ENCODE measurements around the gene GPR148.
"Not testable (repeated sequence)": the region's sequence is repeated elsewhere in the genome, so short reads cannot be mapped to it uniquely, and the experiment has no call there.

Gene GPR148, protein sequence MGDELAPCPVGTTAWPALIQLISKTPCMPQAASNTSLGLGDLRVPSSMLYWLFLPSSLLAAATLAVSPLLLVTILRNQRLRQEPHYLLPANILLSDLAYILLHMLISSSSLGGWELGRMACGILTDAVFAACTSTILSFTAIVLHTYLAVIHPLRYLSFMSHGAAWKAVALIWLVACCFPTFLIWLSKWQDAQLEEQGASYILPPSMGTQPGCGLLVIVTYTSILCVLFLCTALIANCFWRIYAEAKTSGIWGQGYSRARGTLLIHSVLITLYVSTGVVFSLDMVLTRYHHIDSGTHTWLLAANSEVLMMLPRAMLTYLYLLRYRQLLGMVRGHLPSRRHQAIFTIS

DNA sequence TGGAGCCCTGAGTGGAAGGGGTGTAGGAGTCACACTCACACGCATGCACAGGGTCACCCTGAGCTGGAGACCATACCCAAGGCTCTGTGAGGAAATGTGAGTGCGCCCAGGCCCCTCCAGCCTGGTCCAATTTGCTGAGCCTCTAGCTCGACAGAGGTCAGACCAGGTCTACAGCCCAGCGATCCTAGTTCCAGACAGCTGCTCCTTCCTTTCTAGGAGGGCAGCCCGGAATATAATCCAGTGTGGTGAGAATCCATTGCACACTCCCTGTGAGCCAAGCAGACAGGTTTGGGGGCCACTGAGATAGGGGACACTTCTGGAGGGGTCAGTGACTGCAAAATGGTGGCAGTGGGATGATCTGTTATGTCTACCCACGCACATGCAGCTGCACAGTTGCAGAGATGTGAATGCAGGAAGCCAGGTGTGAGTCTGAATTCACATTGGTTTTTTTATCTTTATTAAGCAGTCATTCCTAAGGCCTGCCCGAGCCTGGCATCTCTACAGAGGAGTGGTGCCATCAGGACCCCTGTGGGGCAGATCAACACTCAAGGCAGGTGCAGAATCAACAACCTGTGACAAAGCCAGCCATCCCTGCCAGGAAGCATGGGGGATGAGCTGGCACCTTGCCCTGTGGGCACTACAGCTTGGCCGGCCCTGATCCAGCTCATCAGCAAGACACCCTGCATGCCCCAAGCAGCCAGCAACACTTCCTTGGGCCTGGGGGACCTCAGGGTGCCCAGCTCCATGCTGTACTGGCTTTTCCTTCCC is at the start of gene GPR148:
GPR148 (plus strand) TSS at position 522 of the 768 bp plus-strand sequence; CDS start at position 604, 82 bp downstream.
- no peak for FAIRE-seq

DNA sequence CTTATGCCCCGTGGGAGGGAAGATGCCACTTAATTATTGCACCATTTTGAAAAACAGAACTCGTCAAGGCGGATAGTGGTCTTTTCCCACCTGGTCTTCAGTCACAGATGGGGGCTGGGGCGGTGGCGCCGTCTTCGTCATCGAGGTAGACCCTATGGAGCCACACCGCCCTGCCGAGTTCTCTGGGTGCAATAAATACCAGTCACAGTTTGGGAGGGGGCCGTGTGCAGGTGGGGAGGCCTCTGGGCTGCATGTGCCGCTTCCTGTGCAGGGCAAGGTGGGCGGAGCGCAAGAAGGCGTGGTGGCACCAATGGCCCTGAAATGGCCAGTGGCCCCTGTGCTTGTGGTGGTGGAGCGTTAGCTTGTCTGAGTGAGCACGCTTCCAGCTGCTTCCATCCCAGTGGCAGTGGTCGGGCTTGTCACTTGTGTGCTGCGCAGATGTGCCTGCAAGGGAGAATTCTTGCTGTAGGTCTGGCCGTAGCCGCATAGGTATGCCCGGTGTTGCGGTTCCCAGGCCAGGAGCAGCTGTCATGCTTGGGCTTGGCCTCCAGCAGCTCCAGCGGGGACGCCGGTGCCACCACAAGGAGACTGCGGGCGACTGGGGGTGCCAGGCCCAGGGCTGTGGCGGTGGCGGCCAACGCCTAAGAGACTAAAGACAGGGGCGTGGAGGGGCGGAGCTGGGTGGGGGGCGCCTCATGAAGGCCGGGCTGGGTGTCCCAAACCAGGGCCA is 36.7 kb upstream of the GPR148 start:
- FAIRE-seq, result not testable (repeated sequence)

DNA sequence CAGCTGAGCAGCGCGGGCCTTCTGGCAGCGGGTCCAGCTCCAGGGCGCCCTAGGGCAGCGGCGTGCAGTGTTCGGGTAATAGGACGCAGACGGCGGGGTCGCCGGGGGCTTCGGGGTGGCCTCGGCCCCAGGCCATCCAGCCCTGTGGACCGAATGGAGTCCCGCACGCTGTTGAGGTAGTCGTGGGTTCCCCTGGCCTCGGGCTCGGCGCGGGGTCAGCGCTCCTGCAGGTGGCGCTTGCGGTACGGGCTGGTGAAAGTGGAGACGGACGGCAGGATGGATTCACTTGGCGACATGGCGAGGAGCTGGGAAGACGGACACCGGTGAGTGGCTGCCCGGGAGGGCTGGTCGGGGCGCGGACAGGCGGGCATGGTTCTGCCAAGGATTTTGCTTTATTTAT is 35.4 kb upstream of the GPR148 start:
- FAIRE-seq, result not testable (repeated sequence)

DNA sequence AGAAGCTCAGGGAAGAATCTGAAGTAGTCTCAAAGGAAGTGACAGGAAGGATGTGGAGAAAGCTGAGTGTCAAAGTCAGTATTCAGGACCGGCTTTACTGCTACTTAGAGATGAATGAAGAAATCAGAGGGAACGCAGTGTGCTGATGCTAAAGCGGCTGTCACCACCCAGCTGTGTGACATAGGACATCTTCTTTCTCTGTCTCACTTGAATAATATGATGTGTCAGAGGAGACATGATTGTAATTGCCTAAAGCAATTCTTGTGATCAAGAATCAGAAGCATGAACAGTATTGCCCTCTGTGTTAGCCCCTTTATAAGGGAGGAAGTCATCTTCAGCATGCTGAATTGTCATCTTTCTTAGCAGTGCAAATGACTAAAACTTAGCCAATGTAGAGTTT is 25.6 kb upstream of the GPR148 start:
- FAIRE-seq, result not testable (repeated sequence)

DNA sequence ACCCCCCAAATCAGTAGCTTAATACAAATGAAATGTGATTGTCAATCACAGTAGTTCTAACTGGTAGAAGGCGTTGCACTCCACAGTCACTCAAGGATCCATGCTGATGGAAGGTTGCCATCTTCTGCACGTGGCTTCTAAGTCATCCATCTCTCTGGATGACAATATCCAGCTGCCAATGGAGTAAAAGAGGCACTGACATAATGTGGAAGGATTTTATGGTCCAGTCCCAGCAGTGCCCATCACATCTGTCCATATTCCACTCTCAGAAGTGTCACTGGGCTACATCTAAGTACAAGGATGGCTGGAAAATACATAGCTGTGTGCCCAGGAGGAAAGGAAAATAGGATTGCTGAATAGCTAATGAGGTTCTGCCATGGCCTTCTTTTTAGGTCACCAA is 14.1 kb upstream of the GPR148 start:
- FAIRE-seq, result not testable (repeated sequence)

DNA sequence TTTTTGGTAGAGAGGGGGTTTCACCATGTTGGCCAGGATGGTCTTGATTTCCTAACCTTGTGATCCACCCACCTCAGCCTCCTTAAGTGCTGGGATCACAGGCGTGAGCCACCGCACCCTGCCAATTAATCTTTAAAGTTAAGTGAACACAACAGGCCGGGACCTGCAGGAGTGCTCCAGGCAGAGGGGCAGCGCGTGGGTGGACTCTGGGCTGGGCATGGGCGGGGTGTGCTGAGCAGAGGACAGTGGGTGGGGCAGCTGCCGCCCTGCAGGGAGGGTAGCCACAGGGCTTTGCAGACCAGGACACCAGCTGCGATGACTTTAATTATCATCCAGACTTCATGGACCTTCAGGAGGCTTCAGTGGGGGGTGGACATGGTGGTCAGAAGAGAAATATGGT is 8.8 kb upstream of the GPR148 start:
- no peak for FAIRE-seq

DNA sequence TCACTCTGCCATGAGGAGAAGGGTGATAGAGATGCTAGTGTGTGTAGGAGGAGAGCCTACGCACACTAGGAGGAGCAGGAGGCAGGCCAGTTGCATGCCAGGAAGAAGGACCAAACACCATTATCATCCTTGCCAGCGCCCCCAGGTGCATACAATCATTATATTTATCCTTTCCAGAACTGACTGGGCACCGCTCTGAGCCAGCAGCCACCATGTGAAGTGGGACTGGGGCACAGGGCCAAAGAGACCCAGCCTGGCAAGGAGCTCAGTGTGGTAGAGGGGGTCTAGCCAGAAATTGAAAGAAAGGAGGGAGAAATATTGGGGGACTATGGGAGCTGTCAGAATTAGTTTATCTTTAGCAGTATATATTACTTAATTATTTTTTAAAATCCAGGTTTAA is 8.3 kb upstream of the GPR148 start:
- no peak for FAIRE-seq

DNA sequence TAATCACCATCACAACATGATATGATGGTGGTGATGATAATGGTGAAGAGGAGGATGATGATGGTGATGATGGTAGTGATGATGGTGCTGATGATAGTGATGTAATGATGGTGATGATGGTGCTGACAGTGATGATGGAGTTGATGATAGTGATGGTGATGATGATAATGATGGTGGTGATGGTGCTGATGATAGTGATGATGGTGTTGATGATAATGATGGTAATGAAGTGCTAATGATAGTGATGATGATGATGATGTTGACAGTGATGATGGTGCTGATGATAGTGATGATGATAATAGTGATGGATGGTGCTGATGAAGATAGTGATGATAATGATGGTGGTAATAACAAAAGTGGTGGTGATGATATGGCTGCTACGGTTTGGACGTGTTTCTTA is 4.4 kb upstream of the GPR148 start:
- FAIRE-seq, result no peak

DNA sequence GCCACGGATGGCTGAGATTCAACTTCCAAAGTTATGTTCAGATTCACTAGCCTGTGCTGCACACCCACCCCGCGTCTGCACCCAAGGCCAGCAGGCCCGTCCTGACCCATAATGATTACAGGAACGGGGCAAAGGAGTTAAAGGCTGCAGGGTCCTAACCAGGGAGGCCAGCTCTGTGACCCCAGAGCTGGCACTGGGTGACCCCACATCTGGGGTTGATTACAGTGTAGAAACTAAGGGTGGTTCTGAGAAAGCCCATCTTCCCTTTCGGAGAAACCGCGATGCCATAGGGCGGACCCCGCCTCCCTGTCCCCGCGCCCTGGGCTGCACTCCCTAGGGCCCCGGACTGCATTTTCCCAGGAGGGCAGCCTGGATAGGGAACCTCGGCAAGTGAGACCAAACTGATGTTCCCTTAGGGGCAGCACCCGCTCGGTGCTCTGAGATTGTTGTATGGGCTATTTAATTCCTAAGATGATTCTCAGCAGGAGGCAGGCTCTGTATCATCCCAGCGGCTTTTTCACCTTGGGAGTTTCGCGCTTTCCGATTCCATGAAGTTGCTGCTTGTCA is 2.2 kb upstream of the GPR148 start:
- no peak for FAIRE-seq

DNA sequence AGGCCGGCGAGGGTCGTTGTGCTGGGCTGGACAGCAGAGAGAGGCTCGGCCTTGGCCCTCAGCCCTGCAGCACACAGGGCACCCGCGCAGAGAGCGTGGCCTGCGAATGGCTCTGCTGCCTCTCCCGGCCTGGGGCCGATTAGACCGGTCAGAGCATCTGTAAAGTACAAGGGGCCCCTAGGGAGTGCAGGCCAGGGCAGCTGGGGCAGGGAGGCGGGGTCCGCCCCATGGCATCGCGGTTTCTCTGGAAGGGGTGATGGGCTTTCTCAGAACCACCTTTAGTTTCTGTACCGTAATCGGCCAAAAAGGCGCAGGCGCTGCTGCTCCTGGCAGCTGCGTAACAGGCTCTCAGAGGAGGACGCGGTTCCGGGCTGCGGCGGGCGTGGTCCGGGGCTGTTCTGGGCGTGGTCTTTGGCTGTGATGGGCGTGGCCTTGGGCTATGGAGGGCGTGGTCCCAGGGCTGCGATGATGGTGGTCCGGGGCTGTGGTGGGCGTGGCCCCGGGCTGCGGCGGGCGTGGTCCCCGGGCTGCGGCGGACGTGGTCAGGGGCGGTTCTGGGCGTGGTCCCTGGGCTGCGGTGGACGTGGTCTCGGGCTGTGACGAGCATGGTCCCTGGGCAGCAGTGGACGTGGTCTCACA is 1.5 kb upstream of the GPR148 start:
- FAIRE-seq, result no peak

DNA sequence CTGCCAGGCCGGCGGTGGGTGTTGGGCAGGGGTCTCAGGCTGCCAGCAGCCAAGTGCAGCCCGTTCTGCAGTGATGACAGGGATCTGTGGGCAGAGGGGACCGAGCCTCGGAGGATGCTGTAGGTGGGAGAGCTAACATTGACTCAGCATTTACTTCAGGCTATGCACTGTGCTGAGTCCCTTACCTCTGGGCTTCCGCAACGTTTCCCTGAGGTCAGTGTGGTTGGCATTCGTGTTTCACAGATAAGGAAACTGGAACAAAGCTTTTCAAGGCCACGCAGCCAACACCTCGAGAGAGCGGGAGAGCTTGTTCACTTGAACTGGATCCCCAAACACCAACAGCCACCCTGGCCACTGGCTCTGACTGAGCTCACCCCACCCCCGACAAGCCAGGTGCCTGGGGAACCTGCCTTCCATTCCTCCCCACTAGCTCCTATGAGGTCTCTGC is 839 bp upstream of the GPR148 start:
- no peak for FAIRE-seq

DNA sequence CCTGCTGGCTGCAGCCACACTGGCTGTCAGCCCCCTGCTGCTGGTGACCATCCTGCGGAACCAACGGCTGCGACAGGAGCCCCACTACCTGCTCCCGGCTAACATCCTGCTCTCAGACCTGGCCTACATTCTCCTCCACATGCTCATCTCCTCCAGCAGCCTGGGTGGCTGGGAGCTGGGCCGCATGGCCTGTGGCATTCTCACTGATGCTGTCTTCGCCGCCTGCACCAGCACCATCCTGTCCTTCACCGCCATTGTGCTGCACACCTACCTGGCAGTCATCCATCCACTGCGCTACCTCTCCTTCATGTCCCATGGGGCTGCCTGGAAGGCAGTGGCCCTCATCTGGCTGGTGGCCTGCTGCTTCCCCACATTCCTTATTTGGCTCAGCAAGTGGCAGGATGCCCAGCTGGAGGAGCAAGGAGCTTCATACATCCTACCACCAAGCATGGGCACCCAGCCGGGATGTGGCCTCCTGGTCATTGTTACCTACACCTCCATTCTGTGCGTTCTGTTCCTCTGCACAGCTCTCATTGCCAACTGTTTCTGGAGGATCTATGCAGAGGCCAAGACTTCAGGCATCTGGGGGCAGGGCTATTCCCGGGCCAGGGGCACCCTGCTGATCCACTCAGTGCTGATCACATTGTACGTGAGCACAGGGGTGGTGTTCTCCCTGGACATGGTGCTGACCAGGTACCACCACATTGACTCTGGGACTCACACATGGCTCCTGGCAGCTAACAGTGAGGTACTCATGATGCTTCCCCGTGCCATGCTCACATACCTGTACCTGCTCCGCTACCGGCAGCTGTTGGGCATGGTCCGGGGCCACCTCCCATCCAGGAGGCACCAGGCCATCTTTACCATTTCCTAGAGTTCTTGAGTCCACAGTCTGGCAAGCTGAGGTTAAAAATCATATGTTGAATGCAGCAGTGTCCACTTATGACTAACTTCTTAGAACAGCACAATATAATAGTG is 741 bp downstream of the GPR148 start:
- no peak for FAIRE-seq

DNA sequence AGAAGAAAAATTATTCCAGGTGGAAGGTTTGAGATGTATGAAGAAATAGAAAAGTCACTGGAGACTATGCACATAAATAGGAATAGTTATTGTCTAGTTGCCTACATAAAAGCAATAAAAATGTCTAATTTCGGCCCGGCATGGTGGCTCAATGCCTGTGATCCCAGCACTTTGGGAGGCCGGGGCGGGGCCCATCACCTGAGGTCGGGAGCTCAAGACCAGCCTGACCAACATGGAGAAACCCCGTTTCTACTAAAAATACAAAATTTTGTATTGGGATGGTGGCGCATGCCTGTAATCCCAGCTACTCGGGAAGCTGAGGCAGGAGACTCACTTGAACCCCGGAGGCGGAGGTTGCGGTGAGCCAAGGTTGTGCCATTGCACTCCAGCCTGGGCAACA is 3.4 kb downstream of the GPR148 start:
- FAIRE-seq, result not testable (repeated sequence)

DNA sequence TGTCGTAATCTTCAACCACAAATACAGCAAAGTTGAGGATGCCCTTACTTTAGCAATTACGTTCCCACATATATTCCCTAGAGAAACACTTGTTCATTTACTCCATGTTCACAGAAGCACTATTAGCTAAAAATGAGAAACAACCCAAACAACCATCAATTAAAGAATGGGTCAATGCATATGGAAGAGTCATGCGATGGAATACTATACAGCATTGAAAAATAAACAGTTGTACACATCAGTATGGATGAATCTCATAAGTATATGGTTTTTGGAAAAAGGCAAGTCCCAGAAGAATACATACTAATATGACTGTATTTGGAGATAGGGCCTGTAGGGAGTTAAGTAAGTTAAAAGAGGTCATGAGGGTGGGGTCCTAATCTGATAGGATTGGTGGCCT is 6.3 kb downstream of the GPR148 start:
- no peak for FAIRE-seq

DNA sequence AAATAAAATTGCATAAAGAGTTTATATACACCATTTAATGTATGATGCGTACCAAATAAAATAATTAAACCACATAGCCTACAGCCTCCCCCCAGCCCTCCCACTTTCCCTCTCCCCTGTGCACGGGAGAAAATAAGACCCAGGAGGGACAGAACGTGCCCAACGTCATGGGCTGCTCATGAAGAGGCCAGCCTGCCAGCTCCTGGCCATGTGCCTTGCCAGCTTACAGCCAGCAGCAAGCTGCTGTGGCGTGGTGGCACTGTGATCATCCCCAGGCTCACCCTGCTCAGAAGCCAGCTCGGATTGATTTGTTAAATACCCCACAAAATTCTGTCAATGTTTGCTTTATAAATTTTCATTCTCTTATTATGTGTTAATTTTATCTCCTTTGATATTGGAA is 7.6 kb downstream of the GPR148 start:
- no peak for FAIRE-seq

DNA sequence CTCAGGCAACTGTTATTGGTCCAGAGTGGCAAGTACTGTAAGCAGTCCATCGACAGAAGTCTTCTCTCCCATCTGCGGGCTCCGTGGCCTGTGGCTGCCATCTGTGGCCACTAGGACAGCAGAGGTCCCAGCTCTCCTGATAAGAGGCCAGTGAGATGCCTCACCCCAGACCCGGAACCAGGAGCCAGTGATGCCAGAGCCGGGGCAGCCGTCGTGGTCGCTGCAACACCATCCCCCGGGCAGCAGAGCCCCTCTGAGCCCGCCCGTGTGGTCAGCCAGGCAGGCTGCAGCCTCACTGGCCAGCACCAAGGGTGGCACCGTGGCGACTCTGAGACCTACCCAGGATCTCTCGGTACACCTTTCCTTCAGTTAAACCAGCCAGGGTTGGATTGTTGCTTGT is 8.7 kb downstream of the GPR148 start:
- FAIRE-seq, result no peak

DNA sequence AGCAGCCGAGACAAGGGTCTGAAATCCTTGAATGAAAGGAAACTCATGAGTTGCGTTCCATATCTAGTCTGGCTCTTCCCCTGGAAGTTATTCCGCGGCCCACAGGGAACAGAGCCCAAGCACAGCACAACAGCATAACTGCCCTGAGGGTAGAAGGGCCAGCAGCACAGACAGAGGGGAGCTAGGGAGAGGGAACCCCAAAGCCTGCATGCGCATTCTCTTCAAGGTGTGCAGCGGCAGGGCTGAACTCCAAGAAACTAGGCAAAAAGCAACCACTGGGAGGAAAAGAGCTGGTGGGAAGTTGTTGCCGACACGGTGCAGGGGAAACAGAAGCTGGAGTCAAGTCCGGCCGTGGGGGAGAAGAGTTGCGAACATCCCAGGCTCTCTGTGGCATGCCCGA is 11.8 kb downstream of the GPR148 start:
- FAIRE-seq, result no peak

DNA sequence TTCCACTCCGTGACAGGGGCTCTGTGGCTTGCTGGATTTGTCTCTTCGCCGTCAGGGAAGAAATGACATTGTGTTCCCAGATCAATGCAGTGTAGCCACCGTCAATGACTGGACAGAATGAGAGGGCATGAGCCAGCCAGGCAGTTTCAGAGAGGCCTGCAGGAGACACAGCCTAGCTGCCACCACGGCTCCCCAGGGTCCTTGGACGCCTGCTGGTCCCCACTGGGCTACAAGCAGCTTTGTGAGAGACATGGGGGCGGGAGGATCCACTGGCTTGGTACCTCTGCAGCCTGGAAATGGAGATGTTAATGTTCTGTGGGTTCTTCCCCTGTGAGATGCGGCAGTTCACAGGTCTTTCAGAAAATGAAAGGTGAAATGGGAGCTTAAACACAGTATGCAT is 14.4 kb downstream of the GPR148 start:
- no peak for FAIRE-seq

DNA sequence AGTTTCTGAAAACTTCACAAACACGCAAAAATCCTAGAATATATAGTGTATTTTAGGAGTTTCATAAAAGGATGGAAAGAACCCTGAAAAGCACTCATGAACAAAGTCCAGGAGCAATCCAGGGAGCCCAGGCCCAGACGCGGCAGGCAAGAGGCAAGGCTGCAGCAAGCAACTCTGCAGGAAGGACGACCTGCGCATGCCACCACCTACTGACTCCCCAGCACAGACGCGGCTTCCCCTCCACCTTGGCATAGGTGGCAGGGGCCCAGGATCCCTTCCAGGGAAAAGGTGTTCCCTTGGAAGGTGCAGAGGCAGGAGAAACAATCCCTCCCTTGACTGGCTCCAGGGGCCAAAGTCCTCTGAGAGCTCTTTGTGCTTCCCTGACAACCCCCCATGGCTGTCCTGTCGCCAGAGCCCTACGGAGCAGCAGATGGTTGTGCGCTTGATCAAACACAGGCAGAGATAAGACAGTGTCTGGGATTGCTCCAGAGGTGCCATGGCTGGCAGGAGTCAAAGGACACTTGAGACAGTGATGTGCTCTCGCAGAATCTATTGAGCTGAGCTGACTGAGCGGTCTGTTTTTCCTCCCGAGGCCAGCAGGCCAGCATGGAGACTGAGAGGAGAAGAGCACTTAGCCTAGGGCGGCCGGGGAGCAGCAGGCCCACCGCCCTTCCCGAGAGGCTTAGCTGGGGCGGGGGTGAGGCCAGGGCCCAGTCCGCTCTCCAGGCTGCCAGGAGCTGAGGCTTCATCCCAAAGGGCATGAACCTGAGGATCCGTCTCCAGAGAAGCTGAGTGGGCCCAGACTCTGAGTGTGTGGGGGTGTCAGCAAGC is 15.6 kb downstream of the GPR148 start:
- FAIRE-seq, result no peak

DNA sequence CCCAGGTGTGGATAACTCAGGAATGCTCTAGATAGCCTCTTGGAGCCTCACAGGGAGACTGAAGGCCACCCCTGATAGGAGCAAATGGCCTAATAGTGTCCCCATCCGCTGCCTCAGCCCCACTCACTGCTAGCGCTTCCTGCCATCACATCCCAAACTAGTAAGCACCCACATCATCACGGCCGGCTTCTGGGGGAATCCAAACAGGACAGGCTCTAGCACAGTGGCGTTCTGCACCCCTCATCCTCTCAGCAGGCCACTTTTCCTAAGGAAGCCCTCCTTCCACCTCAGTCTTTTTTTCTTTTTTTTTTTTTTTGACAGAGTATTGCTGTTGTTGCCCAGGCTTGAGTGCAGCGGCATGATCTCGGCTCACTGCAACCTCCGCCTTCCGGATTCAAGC is 20.2 kb downstream of the GPR148 start:
- FAIRE-seq, result no peak

DNA sequence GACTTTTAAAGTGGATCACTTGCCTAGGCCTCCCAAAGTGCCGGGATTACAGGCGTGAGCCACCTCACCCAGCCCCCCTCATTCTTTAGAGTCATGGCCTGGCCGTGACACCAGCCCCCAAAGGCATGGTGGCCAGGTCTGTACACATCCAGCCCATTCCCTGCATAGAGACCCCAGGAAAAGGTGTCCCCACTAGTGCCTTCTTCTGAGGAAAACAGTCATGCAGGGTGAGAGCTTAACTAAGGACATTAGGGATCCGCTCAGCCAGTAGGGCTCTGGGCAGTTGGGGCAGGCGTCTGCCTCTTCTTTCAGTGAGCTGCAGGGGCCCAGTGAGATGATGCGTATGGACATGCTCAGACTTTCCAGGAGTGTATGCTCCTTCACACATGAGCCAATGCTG is 20.8 kb downstream of the GPR148 start:
- FAIRE-seq, result no peak
